Endothelial cell of umbilical vein (primary cell): ENCODE measurements around the gene PHLPP1. TPM values are rescaled to one million over a fixed set of nuclear protein-coding genes. Genes with fewer than 3 reads are reported as not detected.

Source experiments
- BruUV-seq: library from RNA; stranded (reverse); fragments of 400-500 nt; replicated peaks from 2 replicates; lab custom pipeline; 2021; lab: Mats Ljungman, UMichigan
- CTCF ChIA-PET: fragments of 300-600, 350-600 bp; sonication (Branson Sonifier 250); formaldehyde crosslinking; loops from one replicate; lab custom pipeline; 2021; ENCODE audit warnings: antibody characterized with exemption, inconsistent platforms; lab: Charles Lee
- POLR2A ChIA-PET: fragments of 300-600, 350-600 bp; sonication (Branson Sonifier 250); formaldehyde crosslinking; loops from one replicate; lab custom pipeline; 2021; ENCODE audit warnings: antibody characterized with exemption, inconsistent platforms; lab: Charles Lee
- DNase-seq: peaks from one replicate; pipeline ENCODE4 v3.0.0-alpha.2; 2011; ENCODE audit warnings: low read depth, low spot score
- FAIRE-seq: peaks from 2 replicates; lab custom pipeline; 2011; peaks lifted over from hg19 to GRCh38; lab: Jason Lieb, UNC
- H2AFZ ChIP-seq: 2 replicates; pipeline ENCODE4 v1.6.0; 2012; ENCODE audit warnings: low read depth, low read length, control low read depth, inconsistent platforms
- H3K27ac ChIP-seq: 2 replicates; pipeline ENCODE4 v1.5.1; 2011; ENCODE audit warnings: low read depth, mild to moderate bottlenecking, control low read depth, low read length, moderate library complexity; ENCODE audit not compliant: insufficient read depth
- H3K27me3 ChIP-seq, 2 experiments: 2 replicates each; pipeline versions ENCODE4 v1.6.0 to v1.6.1; 2011; ENCODE audit warnings: low read length in 2 of 2, mixed read lengths in 1 of 2; ENCODE audit not compliant: control insufficient read depth in 2 of 2, insufficient read depth in 2 of 2
- H3K36me3 ChIP-seq, 2 experiments: 2 replicates in 1 of 2; 3 replicates in 1 of 2; pipeline ENCODE4 v1.5.1; 2011; ENCODE audit warnings: low read length in 2 of 2, mild to moderate bottlenecking in 1 of 2, moderate library complexity in 1 of 2; ENCODE audit not compliant: control insufficient read depth in 2 of 2, insufficient read depth in 2 of 2; ENCODE audit errors: extremely low read depth in 1 of 2
- H3K4me1 ChIP-seq: 3 replicates; pipeline ENCODE4 v1.5.1; 2011; ENCODE audit warnings: mild to moderate bottlenecking, low read length; ENCODE audit not compliant: control insufficient read depth, insufficient read depth; ENCODE audit errors: extremely low read depth
- H3K4me2 ChIP-seq: 2 replicates; pipeline ENCODE4 v1.6.1; 2011; ENCODE audit warnings: low read length, control low read depth, mixed read lengths; ENCODE audit not compliant: insufficient read depth
- H3K4me3 ChIP-seq, 3 experiments: fragments of 200-600 bp in 1 of 3; sonication (generic), shearing (Covaris generic) in 1 of 3; replicated peaks in 1 of 3; 2 replicates each; pipeline ENCODE4 v1.5.1; 2011 to 2016; ENCODE audit warnings: control low read depth in 3 of 3, low read length in 3 of 3, mild to moderate bottlenecking in 2 of 3, inconsistent platforms in 1 of 3, low read depth in 1 of 3, moderate library complexity in 1 of 3; ENCODE audit not compliant: insufficient read depth in 1 of 3
- H3K79me2 ChIP-seq: 2 replicates; pipeline ENCODE4 v1.6.0; 2012; ENCODE audit warnings: low read length, inconsistent platforms; ENCODE audit not compliant: control insufficient read depth, insufficient read depth
- H3K9ac ChIP-seq: replicated peaks from 2 replicates; pipeline ENCODE3; 2011; ENCODE audit warnings: low read length, control low read depth; ENCODE audit not compliant: insufficient read depth; ENCODE audit errors: extremely low read depth
- H3K9me1 ChIP-seq: replicated peaks from 3 replicates; pipeline ENCODE4 v1.6.0; 2011; ENCODE audit warnings: mild to moderate bottlenecking, low read length; ENCODE audit not compliant: control insufficient read depth, insufficient read depth; ENCODE audit errors: extremely low read depth
- H3K9me3 ChIP-seq: replicated peaks from 2 replicates; pipeline ENCODE4 v1.5.1; 2012; ENCODE audit warnings: low read length, inconsistent platforms; ENCODE audit not compliant: control insufficient read depth, insufficient read depth
- H4K20me1 ChIP-seq: replicated peaks from 2 replicates; pipeline ENCODE3; 2011; ENCODE audit warnings: mild to moderate bottlenecking, low read length; ENCODE audit not compliant: control insufficient read depth, insufficient read depth; ENCODE audit errors: extremely low read depth
- EZH2 ChIP-seq: IDR thresholded peaks from 2 replicates; pipeline ENCODE4 v1.6.1; 2012; ENCODE audit warnings: borderline replicate concordance, low read depth, mild to moderate bottlenecking, moderate library complexity, low read length, inconsistent platforms; ENCODE audit not compliant: severe bottlenecking
- FOS ChIP-seq: IDR thresholded peaks from 2 replicates; pipeline ENCODE4 v1.6.1; 2011; ENCODE audit warnings: mild to moderate bottlenecking, low read length, moderate library complexity, borderline replicate concordance; ENCODE audit not compliant: insufficient read depth
- GATA2 ChIP-seq: IDR thresholded peaks from 2 replicates; pipeline ENCODE4 v1.7.0; 2011; ENCODE audit warnings: low read depth, mild to moderate bottlenecking, moderate library complexity, mixed read lengths, low read length; ENCODE audit not compliant: insufficient read length, insufficient read depth
- dilution Hi-C: fragments of 300-500 bp; cut with MboI; formaldehyde crosslinking; loops from one replicate; pipeline ENCODE4 v1.15.0; 2019; ENCODE audit warnings: low sequenced_read_pairs; ENCODE audit not compliant: extremely low pct_ligation_motif_present
- intact Hi-C: fragments of 100-400 bp; cut with micrococcal nuclease; formaldehyde crosslinking; loops from one replicate; pipeline ENCODE4 v1.10.0; 2022
- polyA plus RNA-seq, 4 experiments: library from polyadenylated mRNA; depleted of rRNA in 3 of 4; stranded (reverse) in 3 of 4; unstranded in 1 of 4; fragments of >200 nt; gene quantifications; 2 replicates each; pipeline versions ENCODE4 v1.2.1 to v1.2.3, GENCODE V29; 2011 to 2012; ENCODE audit warnings: missing spikeins in 1 of 4
- total RNA-seq: library from RNA; stranded (reverse); gene quantifications from 2 replicates; pipeline ENCODE4 v1.2.3, GENCODE V29; 2021
- TF ChIP-seq, protein P1 (sequence below), 2 donors: IDR thresholded peaks; 1 replicate in 1 of 2; 2 replicates in 1 of 2; pipeline ENCODE4 v1.5.1; 2011; ENCODE audit warnings: low read length in 2 of 2, mild to moderate bottlenecking in 2 of 2, moderate library complexity in 2 of 2, control low read depth in 1 of 2, inconsistent platforms in 1 of 2, low read depth in 1 of 2; ENCODE audit not compliant: insufficient read depth in 1 of 2; ENCODE audit errors: extremely low read depth in 1 of 2
- TF ChIP-seq, protein P2 (sequence below): IDR thresholded peaks from 2 replicates; pipeline ENCODE4 v1.6.1; 2011; ENCODE audit not compliant: insufficient read depth, insufficient read length

Gene PHLPP1
- total and polyA plus RNA-seq, 2 donors (not counting 3 experiments of a cell fraction or from before 2014, with no cell fraction given): 4.0 to 10.8 TPM

DNA sequence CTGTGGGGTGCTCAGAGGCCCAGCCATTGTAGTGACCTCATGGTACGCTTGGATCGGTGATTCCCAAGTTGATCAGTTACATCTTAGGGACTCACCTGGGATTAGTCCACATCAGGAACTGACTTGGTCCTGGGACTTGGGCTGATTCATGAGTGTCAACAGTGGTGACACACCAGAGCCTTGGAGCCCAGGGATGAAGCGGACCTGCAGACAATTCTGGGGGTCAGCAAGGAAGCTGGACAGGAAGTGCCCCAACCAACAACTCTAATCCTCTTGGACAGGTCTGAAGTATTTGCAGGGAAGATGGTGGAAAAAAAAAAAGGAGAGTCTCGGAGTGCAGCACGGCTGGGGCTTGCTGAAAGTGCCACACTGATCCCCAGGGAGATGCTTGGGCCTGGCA lies 288.6 kb downstream of the PHLPP1 start:
- Histone ChIP-seq H3K27ac (no peak overlapping the region), H4K20me1 (no peaks in the 10 kb centered on the region), H2AFZ (no peak overlapping the region), H3K9me1 (no peaks in the 10 kb centered on the region), H3K36me3 (no peaks in the 10 kb centered on the region), H3K9me3 (no peaks in the 10 kb centered on the region), H3K9ac (no peak overlapping the region), H3K4me1 (peaks cover 8% of the 10 kb centered on the region), H3K4me2 (no peak overlapping the region), H3K4me3 (no peak overlapping the region), H3K79me2 (no peaks in the 10 kb centered on the region), H3K27me3 (peaks cover 0 to 1% of the 10 kb centered on the region in 2 experiments)
- intact Hi-C loops: no loop called here
- ChIA-PET POLR2A (no interaction called here), CTCF (interaction anchor here (2.2 kb wide), 1 partner anchor 13 kb away, joined by 5 read pairs; no protein-coding TSS in a partner anchor)
- dilution Hi-C loops: no loop called here
- BruUV-seq: no TSS peak
- no peak for FAIRE-seq
- no peak for DNase-seq
- TF ChIP-seq, protein P1, sequence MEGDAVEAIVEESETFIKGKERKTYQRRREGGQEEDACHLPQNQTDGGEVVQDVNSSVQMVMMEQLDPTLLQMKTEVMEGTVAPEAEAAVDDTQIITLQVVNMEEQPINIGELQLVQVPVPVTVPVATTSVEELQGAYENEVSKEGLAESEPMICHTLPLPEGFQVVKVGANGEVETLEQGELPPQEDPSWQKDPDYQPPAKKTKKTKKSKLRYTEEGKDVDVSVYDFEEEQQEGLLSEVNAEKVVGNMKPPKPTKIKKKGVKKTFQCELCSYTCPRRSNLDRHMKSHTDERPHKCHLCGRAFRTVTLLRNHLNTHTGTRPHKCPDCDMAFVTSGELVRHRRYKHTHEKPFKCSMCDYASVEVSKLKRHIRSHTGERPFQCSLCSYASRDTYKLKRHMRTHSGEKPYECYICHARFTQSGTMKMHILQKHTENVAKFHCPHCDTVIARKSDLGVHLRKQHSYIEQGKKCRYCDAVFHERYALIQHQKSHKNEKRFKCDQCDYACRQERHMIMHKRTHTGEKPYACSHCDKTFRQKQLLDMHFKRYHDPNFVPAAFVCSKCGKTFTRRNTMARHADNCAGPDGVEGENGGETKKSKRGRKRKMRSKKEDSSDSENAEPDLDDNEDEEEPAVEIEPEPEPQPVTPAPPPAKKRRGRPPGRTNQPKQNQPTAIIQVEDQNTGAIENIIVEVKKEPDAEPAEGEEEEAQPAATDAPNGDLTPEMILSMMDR (IDR thresholded peaks at IDR 0.05; ENCODE audit: extremely low read depth in 1 of 2, insufficient read depth in 1 of 2, low read depth in 1 of 2, low read length in 2 of 2): no peak
- no peak for TF ChIP-seq FOS
- no peak for TF ChIP-seq GATA2
- TF ChIP-seq, protein P2, sequence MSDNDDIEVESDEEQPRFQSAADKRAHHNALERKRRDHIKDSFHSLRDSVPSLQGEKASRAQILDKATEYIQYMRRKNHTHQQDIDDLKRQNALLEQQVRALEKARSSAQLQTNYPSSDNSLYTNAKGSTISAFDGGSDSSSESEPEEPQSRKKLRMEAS: no peak
- no peak for TF ChIP-seq EZH2
